OCI-LY1 (cell line): ENCODE results near the gene PAX5.

Experiments
- CTCF ChIP-seq: fragments of 200-600 bp; sonication (generic), shearing (Covaris generic); IDR thresholded peaks from 2 replicates; pipeline ENCODE4 v1.5.1; 2017; ENCODE audit warnings: mild to moderate bottlenecking, antibody characterized with exemption, low read length, moderate library complexity, mixed read lengths
- EZH2 ChIP-seq: fragments of 200-600 bp; sonication (generic), shearing (Covaris generic); IDR thresholded peaks from 2 replicates; pipeline ENCODE4 v1.8.0; 2017; ENCODE audit warnings: borderline replicate concordance, mixed run types, mild to moderate bottlenecking, antibody characterized with exemption, low read length, moderate library complexity, mixed read lengths

GRCh38 chr9:36945999-36946398 lies 88.1 kb downstream of the PAX5 start:
- no peak for TF ChIP-seq CTCF
- TF ChIP-seq EZH2: no peak
